NOMO-1 treated with dmso at 0.1 percent for 144 hours (cell line): ENCODE results near the gene WNT2B.
"Not testable (repeated sequence)": the region's sequence is repeated elsewhere in the genome, so short reads cannot be mapped to it uniquely, and the experiment has no call there.

Source experiments
- DNase-seq: peaks from one replicate; lab custom pipeline; 2025; ENCODE audit not compliant: unreplicated experiment; lab: John Stamatoyannopoulos, UW

WNT2B gene

GRCh38 chr1:112508278-112509004, at the start of gene WNT2B:
Gene WNT2B, plus strand, starts transcription at chr1:112508965. Its CDS starts 298 bp downstream, at chr1:112509263.
- no peak for DNase-seq

GRCh38 chr1:112460615-112461014, 48.1 kb upstream of the WNT2B start:
- no peak for DNase-seq

DNA sequence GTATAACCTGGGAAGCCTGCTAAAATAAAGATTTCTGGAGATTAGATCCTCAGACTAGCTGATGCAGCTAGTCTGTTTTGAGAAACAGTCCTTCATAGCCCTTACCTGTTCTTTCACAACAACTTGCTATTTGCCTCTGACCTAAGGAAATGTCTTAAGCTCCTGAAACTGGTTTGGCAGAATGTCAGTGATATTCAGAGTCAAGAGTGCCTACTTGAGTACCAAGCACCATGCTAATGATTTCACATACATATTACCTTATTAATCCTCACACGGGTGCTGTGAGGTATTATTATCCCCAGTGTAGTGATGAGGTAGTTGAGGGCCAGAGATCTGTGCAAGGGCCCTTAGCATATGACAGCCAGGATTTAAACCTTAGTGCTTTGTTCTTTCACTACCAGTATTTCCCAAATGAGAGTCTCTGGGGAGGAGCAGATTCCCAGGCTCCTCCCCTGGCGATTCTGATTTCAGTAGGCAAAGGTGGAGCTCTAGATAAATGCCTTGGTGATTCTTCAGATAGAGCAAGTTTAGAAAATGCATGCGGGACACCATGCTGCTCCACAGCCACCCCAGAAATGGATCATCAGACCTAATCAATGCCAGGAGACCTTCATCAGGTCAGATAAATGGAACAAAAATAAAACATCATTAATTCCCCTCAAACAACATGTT, 47.4 kb upstream of the WNT2B start:
- no peak for DNase-seq

GRCh38 chr1:112462953-112463279, 45.8 kb upstream of the WNT2B start:
- DNase-seq, result no peak

GRCh38 chr1:112464501-112464900, 44.3 kb upstream of the WNT2B start:
- DNase-seq, result no peak

DNA sequence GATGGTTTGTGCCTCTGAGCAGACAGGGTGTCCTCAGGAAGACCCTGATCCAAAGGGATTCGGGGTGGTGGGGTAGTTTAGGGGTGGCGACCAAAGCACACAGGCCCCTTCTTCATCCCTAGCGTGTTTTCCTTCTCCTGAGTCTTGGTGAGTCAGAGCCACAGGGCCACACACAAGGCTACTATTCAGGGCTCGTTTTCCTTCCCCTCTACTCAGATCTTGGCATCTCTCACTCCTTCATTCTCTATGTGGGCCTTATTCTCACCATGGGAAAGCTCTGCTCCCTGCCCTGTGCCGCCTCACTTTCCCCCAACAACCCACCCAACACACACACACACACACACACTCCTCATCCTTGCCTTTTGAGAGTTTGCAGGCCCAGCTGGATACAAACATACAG, 43.6 kb upstream of the WNT2B start:
- DNase-seq, result no peak

- DNase-seq, result peak; percentile 99
These were observed 42.6 kb upstream of the WNT2B start for GRCh38 chr1:112466078-112466660.

DNA sequence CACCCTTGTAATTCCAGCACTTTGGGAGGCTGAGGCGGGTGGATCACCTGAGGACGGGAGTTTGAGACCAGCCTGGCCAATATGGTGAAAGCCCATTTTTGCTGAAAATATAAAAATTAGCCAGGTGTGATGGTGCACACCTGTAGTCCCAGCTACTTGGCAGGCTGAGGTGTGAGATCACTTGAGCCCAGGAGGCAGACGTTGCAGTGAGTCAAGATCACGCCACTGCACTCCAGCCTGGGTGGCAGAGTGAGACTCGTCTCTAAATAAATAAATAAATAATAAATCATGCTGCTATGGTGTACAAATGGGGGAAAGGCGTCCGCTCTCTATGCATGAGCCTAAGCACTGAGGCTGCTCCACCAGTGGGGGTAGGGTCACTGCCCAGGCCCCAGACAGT, 38.4 kb upstream of the WNT2B start:
- not testable (repeated sequence) for DNase-seq

- DNase-seq, result no peak
These were observed 37.8 kb upstream of the WNT2B start for GRCh38 chr1:112470966-112471365.

- DNase-seq, result no peak
These were observed 36.6 kb upstream of the WNT2B start for GRCh38 chr1:112472142-112472541.

DNA sequence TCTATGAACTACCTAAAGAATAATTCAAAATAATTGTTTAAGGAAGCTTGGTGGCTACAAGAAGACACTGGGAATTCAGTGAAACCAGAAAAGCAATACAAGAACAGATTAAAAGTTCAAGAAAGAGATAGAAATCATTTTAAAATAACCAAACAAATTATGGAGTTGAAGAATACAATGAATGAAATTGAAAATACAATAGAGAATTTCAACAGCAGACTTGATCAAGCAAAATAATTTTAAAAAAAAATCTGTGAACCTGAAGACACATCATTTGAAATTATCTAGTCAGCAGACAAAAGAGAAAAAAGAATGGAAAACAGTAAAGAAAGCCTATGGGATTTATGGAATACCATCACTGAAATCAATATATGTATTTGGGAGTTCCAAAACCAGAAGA, 31.2 kb upstream of the WNT2B start:
- no peak for DNase-seq

DNA sequence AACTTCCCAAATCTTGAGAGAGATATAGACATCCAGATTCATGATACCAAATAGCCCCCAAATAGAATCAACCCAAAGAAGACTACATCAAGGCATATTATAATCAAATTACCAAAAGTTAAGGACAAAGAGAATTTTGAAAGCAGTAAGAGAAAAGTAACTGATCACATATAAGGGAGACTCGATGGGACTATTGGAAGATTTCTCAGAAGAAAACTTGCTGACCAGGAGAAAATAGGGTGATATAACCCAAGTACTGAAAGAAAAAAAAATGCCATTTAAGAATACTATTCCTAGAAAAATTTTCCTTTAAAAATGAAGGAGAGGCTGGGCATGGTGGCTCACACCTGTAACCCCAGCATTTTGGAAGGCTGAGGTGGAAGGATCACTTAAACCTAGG, 30.5 kb upstream of the WNT2B start:
- DNase-seq, result no peak

GRCh38 chr1:112486063-112486462, 22.7 kb upstream of the WNT2B start:
- DNase-seq, result not testable (repeated sequence)

DNA sequence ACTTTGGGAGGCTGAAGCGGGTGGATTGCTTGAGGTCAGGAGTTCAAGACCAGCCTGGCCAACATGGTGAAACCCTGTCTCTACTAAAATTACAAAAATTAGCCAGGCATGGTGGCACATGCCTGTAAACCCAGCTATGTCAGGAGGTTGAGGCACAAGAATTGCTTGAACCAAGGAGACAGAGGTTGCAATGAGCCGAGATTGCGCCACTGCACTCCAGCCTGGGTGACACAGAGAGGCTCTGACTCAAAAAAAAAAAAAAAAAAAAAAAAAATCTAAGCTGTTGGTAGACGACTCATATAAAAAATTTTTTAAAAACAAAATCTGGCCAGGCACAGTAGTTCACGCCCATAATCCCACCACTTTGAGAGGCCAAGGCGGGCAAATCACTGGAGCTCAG, 21.1 kb upstream of the WNT2B start:
- not testable (repeated sequence) for DNase-seq

- DNase-seq, result no peak
These were observed 20.6 kb upstream of the WNT2B start for GRCh38 chr1:112488141-112488540.

DNA sequence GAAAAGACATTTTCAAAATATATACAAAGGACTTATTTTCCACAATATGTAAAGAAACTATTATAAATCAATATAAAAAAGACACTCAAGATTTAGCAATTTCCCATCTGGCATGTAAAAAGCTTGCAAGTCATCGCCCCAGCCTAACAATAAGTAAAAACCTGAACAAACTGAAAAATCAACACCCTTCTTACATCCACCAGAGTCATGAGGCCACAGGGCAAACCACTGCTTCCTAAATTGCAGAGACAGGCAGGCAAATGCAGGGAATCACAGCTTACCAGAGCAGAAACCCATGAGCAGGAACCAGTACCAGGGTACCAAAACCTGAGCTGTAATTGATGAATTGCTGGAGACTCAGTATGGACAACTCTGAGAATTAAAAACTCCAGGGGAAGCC, 16.7 kb upstream of the WNT2B start:
- DNase-seq, result no peak

DNA sequence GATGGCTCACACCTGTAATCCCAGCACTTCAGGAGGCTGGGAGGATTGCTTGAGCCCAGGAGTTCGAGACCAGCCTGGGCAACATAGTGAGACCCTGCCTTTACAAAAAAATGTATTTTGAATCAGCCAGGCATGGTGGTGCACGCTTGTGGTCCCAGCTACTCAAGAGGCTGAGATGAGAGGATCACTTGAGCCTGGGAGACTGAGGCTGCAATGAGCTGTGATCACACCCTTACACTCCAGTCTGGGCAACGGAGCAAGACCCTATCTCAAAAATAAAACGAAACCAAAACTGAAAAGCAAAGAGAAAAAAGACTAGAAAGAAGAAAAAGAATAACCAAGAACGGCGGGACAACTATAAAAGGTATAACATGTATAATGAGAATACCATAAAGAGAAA, 15.4 kb upstream of the WNT2B start:
- no peak for DNase-seq

- no peak for DNase-seq
These were observed 12.5 kb upstream of the WNT2B start for GRCh38 chr1:112496290-112496689.

- peak; percentile 13 for DNase-seq
These were observed 6.7 kb upstream of the WNT2B start for GRCh38 chr1:112501810-112502641.

DNA sequence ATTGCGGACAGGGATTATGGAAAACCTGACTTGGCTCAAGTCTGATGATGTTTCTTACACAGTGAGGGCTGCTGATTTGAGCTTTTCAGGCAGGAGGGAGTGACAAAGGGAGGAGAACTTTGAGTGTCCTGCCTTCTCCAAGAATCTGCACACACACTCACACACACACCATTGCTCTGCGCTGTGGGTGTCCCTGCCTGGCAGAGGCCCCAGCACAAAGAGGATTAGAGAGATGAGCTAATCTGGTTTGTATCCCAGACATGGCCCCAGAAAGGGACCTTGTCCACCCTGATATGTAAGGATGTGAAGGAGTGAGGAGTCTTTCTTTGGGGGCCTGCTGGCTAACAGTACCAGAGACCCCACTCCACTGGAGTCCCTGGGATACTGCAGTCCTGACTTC, 5.9 kb upstream of the WNT2B start:
- DNase-seq, result no peak

- no peak for DNase-seq
These were observed 4.6 kb upstream of the WNT2B start for GRCh38 chr1:112504001-112504660.
